PC-3 (cell line): ENCODE measurements around the gene ARID3C.

ENCODE experiments used
- EZH2 ChIP-seq: fragments of 300-600 bp; sonication (generic); IDR thresholded peaks from one replicate; pipeline ENCODE4 v1.6.1; 2017; ENCODE audit warnings: antibody characterized with exemption, mild to moderate bottlenecking, low read length; ENCODE audit not compliant: unreplicated experiment
- TF ChIP-seq, protein P1 (sequence below): fragments of 300-600 bp; sonication (generic); conservative IDR thresholded peaks from 2 replicates; pipeline ENCODE4 v1.5.1; 2017; ENCODE audit warnings: antibody characterized with exemption, low read depth, mild to moderate bottlenecking, low read length

GRCh38 chr9:34572628-34573027, 56.2 kb downstream of the ARID3C start:
- TF ChIP-seq, protein P1, sequence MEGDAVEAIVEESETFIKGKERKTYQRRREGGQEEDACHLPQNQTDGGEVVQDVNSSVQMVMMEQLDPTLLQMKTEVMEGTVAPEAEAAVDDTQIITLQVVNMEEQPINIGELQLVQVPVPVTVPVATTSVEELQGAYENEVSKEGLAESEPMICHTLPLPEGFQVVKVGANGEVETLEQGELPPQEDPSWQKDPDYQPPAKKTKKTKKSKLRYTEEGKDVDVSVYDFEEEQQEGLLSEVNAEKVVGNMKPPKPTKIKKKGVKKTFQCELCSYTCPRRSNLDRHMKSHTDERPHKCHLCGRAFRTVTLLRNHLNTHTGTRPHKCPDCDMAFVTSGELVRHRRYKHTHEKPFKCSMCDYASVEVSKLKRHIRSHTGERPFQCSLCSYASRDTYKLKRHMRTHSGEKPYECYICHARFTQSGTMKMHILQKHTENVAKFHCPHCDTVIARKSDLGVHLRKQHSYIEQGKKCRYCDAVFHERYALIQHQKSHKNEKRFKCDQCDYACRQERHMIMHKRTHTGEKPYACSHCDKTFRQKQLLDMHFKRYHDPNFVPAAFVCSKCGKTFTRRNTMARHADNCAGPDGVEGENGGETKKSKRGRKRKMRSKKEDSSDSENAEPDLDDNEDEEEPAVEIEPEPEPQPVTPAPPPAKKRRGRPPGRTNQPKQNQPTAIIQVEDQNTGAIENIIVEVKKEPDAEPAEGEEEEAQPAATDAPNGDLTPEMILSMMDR = no peak
- TF ChIP-seq EZH2 = no peak
